LNCAP (cell line): Measurements from ENCODE around the gene MRPL53.

Experiments used
- TF ChIP-seq, protein P1 (sequence below): fragments of 450-650 bp; IDR thresholded peaks from 2 replicates; pipeline ENCODE4 v1.5.1; 2017; ENCODE audit warnings: mild to moderate bottlenecking

The MRPL53 gene

DNA sequence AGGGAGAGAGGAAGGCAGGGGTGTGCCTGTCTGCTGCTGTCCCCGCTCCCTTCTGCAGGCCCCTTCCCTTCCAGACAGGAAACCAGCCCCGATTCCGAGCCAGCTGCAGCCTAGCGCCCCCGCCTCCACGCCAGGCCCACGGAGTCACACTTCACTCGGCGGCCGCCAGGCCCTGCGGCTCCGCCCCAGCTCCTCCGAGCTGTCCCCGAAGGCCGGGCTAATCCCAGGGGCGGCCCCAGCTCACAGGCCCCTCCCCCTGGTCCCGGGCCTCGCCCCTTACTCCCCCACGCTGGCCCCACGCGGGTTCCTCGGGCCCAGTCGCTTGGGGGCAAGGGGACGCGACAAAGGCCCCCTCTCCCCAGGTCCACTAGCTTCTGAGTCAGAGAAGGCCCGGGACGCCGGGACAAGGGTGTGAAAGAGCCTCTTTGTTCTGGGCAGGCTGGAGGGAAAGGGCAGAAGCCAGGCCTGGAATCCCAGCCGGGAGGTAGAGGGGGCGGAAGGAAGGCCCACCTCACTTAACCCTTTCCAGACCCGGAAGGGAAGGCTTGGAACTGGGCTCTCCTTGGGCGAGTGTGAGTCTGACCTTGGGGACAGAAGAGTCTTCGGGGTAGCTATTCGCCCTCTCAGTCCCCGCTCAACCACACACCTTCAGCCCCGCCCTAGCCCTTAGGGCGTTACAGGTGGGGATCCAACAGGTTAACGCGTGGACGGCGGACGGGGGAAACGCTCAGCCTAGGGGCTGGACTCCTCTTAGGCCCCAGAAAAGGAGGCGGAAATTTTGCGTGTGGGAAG lies 31.9 kb downstream of the MRPL53 start:
- TF ChIP-seq, protein P1, sequence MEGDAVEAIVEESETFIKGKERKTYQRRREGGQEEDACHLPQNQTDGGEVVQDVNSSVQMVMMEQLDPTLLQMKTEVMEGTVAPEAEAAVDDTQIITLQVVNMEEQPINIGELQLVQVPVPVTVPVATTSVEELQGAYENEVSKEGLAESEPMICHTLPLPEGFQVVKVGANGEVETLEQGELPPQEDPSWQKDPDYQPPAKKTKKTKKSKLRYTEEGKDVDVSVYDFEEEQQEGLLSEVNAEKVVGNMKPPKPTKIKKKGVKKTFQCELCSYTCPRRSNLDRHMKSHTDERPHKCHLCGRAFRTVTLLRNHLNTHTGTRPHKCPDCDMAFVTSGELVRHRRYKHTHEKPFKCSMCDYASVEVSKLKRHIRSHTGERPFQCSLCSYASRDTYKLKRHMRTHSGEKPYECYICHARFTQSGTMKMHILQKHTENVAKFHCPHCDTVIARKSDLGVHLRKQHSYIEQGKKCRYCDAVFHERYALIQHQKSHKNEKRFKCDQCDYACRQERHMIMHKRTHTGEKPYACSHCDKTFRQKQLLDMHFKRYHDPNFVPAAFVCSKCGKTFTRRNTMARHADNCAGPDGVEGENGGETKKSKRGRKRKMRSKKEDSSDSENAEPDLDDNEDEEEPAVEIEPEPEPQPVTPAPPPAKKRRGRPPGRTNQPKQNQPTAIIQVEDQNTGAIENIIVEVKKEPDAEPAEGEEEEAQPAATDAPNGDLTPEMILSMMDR = no peak

DNA sequence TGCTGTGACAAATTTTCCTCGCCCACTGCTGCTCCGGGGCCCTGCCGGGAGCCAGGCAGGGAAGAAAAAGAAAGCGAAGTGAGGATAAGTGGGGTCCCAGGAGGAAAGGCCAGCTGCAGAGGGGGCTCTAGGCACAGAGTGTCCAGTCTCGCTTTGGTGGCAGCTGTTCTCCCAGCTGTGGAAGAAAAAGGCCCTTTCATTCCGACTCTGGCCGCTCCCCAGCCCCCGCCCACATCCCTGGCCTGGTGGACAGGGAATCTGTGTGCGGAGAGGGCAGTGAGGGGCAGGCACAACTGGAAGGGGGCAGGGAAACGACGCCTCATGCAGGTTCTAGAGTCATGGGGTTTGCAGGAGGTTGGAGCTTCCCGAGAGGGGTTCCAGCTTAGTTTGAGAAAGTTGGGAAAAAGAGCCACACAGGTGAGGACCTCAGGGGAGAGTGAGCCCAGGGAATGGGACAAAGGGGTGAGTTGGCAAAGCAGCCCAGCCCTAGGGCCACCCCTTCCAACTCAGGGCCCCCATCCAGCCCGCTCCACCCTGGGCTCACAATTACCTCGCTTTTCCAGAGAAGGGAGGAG lies 32.6 kb downstream of the MRPL53 start:
- TF ChIP-seq, protein P1 = no peak

DNA sequence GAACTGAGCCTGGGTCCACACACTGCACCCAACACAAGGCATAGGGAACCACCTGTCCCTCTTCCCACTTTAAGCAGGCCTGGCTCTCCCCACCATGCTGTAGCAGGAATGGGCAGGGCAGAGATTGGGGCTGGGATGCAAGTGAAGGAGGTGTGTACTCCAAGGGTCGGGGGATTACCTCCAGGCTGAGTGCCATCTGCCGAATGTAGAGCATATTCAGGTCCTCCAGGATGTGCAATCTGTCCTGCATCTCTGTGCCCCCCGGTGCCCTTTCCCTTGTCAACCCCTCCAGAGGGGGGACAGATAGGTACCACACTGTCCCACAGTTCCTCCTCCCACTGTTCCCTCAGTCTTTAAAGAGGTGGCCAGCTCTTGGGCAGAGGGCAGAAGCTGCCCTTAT lies 33.1 kb downstream of the MRPL53 start:
- TF ChIP-seq, protein P1 = no peak

DNA sequence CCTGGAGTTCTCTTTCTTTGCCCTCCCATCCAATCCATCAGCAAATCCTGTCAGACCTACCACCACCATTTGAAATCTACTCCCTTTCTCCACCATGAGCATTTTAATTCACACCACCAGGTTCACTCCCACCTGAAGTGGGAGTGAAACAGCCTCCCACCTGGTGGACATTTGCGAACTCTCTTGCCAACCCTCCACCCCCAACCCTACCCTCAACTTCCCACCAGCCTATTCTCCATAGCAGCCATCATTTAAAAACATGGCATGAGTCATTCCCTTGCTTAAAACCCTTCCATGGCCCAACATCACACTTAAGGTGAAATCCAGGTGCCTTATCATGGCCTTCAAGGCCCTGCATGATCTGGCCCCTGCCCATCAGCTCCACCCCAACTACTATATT lies 34.2 kb downstream of the MRPL53 start:
- TF ChIP-seq, protein P1 = no peak

DNA sequence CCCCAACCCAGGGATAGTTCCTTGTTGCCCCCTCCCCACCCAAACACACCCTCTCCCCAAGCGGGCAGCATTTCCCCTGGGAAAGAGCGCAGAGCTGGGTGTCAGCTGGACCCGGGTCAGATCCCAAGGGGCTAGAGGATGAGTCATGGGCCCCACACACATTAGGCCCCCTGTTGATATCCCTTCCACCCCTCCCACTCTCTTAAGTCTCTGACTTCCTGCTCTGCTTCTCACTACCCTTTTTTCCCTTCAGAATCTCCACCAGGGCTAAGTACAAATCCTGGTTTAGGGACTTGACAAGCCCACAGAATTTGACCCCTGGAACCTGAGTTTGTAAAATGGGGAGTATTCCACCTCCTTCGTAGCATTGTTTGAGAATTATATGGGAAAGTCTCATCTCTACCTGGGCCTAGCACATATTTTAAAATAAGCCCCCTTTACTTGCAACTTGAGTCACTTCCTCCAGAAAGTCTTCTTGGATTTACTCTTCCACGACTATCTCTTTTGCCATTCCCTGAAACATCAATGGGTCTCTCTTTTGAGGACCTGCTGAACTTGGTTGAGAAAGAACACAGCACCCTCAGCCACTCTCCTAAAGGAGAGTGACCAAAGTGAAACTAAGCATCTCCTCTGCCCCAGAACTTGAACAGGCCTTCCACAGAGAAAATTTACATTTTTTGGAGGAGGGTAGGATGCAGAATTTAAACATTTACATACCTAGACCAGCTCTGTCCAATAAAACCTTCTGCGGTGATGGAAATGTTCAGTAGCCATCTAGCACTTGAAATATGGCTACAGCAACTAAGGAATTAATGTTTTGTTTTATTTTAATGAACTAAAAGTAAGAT lies 35.4 kb downstream of the MRPL53 start:
- TF ChIP-seq, protein P1 = no peak

DNA sequence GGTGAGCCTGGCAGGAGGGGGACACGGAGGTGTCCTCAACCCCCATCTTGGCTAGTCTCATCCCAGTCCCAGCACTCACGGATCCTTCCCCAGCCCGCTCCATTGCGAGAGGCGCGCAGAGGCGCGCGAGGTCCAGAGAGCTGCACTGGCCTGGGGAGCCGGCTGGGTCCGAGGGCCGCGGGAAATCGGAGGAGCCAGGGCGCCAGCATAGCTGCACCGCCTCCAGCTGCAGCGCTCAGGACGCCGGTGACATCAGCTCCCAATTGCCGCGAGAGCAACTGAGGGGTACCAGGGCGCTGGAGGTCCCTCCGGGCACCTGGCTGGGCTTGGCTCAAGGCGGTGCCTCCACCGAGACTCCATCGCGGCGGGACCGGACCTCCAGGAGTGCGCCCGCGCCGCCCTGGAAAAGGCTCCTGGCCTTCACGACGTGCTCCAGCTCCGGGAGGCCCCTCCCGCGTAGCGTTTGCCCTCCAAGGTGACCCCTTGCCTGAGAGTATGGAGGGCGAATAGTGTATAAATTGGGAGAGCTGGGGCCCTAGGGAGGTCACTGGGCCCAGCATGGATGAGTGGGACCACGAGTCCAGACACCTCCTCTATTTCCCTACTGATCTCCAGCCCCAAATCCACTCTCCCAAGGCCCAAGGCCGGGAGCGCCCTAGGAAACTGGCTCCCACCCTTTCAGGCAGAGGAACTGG lies 36.2 kb downstream of the MRPL53 start:
- TF ChIP-seq, protein P1 = no peak

DNA sequence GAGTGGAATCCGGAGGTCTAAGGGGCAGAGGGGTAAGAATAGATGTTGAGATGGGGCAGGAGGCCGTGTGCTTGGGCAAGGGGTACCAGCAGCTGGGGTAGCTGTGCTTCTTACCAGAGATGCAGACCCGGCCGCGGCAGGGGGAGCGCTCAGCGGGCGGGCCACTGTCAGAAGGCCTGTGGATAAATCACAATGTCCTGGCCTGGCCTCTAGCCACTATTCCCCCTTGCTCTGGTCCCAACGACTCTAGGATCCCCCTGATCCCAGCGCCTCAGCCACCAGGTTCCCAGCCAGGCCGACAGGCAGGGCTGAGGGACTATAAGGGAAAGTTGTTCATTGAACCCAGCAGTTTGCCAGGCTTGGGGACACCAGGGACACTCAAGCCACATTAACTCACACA lies 42.0 kb downstream of the MRPL53 start:
- TF ChIP-seq, protein P1 = no peak
